GM19099 (cell line): ENCODE data around the gene ANKRD12.

Source experiments
- POLR2A ChIP-seq: IDR thresholded peaks from 3 replicates; pipeline ENCODE4 v1.6.1; 2011; ENCODE audit warnings: low read depth; ENCODE audit not compliant: insufficient read length; ENCODE audit errors: extremely low read depth

ANKRD12 gene

GRCh38 chr18:9278028-9278427 lies 141.4 kb downstream of the ANKRD12 start:
- TF ChIP-seq POLR2A = no peak

- TF ChIP-seq POLR2A = no peak
Observed at GRCh38 chr18:9280849-9281248, 144.3 kb downstream of the ANKRD12 start.

- no peak for TF ChIP-seq POLR2A
Observed at GRCh38 chr18:9281780-9282179, 145.2 kb downstream of the ANKRD12 start.

GRCh38 chr18:9283791-9284190 lies 147.2 kb downstream of the ANKRD12 start:
- no peak for TF ChIP-seq POLR2A

- TF ChIP-seq POLR2A = no peak
Observed at GRCh38 chr18:9285604-9286003, 149.0 kb downstream of the ANKRD12 start.

- TF ChIP-seq POLR2A = no peak
Observed at GRCh38 chr18:9287036-9287435, 150.5 kb downstream of the ANKRD12 start.

- no peak for TF ChIP-seq POLR2A
Observed at GRCh38 chr18:9289698-9290097, 153.1 kb downstream of the ANKRD12 start.

GRCh38 chr18:9290156-9290555 lies 153.6 kb downstream of the ANKRD12 start:
- TF ChIP-seq POLR2A = no peak

- TF ChIP-seq POLR2A = no peak
Observed at GRCh38 chr18:9292047-9292446, 155.5 kb downstream of the ANKRD12 start.

GRCh38 chr18:9293948-9294347 lies 157.4 kb downstream of the ANKRD12 start:
- TF ChIP-seq POLR2A = no peak

GRCh38 chr18:9296233-9297006 lies 159.8 kb downstream of the ANKRD12 start:
- no peak for TF ChIP-seq POLR2A

GRCh38 chr18:9297007-9297393 lies 160.4 kb downstream of the ANKRD12 start:
- TF ChIP-seq POLR2A = no peak

GRCh38 chr18:9304388-9305070 lies 167.9 kb downstream of the ANKRD12 start:
- TF ChIP-seq POLR2A = no peak

GRCh38 chr18:9319333-9319732 lies 182.8 kb downstream of the ANKRD12 start:
- no peak for TF ChIP-seq POLR2A

GRCh38 chr18:9321017-9321452 lies 184.5 kb downstream of the ANKRD12 start:
- no peak for TF ChIP-seq POLR2A

GRCh38 chr18:9321736-9322135 lies 185.2 kb downstream of the ANKRD12 start:
- TF ChIP-seq POLR2A = no peak

GRCh38 chr18:9322744-9323143 lies 186.2 kb downstream of the ANKRD12 start:
- TF ChIP-seq POLR2A = no peak

- no peak for TF ChIP-seq POLR2A
Observed at GRCh38 chr18:9323750-9324445, 187.3 kb downstream of the ANKRD12 start.
